Umbilical cord (tissue), 2 donors: ENCODE results near the gene FGD2. TPM values are rescaled to one million over a fixed set of nuclear protein-coding genes. Genes with fewer than 3 reads are reported as not detected.

Experiments used
- DNase-seq: peaks from one replicate; pipeline ENCODE4 v3.0.0-alpha.2; 2015; ENCODE audit warnings: low spot score
- total RNA-seq: library from RNA; depleted of rRNA; stranded (reverse); fragments of >200 nt; gene quantifications from one replicate; pipeline ENCODE4 v1.2.3, GENCODE V29; 2014; ENCODE audit warnings: low replicate concordance; ENCODE audit not compliant: insufficient read depth

FGD2 gene
- total RNA-seq, 1 donor from 2014 or later, result 6.5 TPM

DNA sequence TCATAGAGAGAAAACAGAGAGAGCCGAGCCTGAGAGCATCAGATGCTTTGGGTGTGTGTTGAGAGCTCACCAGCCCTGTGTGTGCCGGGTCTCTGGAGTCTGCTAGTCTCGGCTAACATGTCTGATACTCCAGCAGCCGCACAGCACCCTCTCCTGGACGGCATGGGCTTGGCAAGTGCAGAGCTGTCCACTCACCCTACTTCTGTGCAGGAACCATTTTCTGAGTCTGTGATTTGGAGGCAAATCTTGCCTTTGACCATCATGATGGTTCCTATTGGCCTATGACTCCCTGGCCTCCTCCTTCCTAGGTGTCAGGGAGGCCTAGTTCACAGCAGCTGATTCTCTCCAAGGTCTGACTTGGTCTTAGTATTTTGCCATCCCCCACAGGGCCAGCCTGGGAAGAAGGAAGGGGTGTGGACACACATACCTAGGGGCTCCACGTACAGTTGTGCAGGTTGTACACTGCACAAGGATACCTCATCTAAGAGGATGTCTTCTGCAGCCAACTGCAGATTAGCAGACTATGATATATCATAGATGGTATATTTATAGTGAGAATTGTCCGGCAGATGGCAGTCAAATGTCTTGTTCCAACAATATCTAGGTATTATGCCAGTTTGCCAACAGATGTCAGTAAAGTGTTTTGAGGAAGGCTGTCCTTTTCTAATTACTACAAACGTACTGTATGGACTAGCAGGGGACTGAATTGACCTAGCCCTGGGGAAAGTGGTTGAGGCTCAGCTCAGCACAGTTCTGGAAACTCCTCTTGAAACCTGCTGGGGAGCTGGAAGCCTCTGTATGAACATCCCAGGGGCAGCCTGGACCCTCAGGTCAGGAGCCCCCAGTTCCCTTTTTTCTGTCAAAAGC, 13.0 kb downstream of the FGD2 start:
- DNase-seq, result peak; percentile 94

DNA sequence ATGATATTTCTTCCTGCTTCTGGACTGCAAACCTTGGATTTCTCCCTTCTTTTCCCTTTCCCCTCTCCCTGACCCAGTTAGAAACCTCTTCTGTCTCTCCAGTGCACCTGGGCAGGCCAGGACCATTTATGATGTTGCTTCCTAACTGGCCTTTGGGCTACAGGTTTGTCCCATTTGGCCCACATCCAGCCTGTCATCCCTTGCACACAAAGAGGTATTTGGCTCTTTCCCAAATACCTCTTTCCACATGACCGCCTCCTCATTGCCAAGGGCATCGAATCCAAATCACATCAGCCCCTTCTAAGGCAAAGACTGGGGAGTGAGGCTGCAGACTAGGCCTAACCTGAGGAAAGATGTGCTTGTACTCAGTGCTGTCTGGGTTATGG, 13.6 kb downstream of the FGD2 start:
- DNase-seq, result no peak

GRCh38 chr6:37020381-37020780, 14.9 kb downstream of the FGD2 start:
- DNase-seq, result no peak

DNA sequence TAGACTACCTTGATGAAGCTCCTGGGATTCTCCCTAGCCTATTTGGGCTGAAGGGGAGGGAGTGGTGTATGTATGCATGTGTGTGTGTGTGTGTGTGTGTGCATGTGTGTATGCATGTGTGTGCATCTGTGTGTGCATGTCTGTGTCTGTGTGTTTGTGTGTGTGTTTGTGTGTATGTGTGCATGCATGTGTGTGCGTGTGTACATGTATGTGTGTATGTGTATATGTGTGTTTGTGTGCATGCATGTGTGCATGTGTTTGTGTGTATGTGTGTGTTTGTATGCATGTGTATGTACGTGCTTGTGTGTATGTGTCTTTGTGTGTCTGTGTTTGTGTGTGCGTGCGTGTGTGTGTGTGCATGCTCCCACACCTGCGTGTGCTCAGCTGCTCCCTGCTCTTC, 15.4 kb downstream of the FGD2 start:
- DNase-seq, result no peak

DNA sequence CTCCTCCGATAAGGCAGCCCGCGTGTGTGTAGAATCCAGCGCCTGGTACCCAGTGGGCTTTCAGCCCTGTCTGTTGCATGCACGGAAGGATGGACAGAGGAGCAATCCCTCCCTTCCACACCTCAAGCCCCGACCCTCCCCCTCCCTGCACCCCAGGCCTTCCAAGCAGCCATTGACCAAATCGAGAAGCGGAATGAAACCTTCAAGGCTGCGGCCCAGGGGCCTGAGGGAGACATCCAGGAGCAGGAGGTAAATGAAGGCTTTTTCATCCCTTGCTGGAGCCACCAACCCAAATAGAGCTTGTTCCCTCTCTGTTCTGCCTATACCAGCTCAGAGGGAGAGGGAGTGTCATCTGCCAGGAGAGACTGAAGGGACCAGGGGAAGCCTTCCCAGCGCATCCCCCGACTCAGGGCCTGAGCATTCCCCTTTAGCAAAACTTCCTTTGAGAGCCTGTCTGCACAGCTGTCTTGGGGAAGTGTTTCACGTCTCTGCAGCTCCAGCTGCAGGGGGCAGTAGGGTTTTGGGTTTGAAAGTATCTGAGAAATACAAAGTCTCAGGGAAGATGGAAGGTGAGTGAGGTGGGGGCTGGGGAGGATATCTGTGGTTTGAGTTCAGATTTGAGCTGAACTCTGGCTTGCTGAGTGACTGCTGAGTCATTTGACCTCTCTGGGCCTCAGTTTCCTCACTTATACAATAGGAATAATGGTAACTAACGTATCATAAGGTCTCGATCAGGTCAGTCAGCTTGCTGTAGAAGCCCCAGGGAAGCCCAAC, 16.1 kb downstream of the FGD2 start:
- peak; percentile 33 for DNase-seq

- no peak for DNase-seq
Measured at GRCh38 chr6:37022135-37022863, 16.8 kb downstream of the FGD2 start.

GRCh38 chr6:37024656-37025337, 19.3 kb downstream of the FGD2 start:
- no peak for DNase-seq

GRCh38 chr6:37025621-37026466, 20.4 kb downstream of the FGD2 start:
- DNase-seq, result no peak

DNA sequence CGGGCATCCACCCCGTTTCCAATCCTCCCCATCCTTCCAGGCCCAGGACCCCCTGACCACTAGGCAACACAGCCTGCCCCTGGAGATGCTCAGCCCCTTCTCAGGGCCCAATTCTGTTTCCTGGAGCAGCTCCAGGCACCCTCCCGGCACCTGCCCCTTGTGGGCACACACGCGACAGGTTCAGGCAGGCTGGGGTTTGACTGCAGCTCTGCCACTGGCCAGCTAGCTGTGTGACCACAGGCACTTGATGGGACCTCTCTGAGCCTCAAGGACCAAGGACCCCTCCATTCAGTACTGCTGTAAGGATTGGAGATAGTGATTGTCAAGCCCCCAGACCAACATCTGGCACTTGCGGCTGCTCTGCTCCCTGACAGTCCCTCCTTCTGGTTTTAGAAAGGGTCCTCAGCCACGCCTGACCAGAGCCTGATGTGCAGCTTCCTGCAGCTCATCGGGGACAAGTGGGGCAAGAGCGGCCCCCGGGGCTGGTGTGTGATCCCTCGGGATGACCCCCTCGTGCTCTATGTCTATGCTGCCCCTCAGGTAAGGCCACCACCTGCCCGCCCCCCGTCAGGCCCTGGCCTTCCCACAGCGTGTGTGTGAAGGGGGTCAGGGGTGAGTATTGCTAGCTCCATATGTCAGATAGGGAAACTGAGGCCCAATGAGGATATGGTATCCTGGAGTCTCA, 21.7 kb downstream of the FGD2 start:
- no peak for DNase-seq

GRCh38 chr6:37027811-37028469, 22.5 kb downstream of the FGD2 start:
- DNase-seq, result no peak

- DNase-seq, result peak; percentile 59
Measured at GRCh38 chr6:37029249-37029971, 24.0 kb downstream of the FGD2 start.

DNA sequence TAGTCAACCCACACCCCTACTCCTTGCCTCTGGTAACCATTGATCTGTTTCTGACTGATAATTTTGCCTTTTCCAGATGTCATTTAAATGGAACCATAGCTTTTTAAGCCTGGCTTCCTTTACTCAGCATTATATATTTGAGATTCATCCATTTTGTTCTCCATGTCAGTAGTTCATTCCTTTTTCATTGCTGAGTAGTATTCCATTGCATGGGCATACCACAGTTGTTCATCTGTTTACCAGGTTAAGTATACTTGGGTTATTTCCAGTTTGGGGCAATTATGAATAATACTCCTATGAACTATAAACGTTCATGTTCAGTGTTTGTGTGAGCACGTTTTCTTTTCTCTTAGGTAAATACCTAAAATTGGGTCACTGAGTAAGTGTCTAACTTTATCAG, 25.1 kb downstream of the FGD2 start:
- no peak for DNase-seq

DNA sequence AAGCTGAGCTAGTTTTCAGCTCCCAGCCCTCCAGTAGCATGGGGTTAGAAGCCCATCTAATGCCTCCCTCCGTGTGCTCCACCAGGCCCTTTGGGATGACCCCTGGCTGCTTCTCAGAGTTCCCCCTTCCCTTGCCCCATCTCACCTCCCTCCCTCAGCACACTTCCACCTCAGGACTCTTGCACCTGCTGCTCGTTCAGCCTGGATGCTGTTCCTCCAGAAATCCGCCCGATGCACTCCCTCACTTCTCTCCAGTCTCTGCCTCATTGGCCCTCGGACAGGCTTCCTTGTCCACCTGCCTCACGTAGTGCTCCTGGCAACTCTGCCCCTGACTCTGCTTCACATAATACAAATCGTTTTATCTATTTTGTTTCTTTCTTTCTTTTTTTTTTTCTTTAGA, 26.8 kb downstream of the FGD2 start:
- DNase-seq, result no peak

- no peak for DNase-seq
Measured at GRCh38 chr6:37033255-37033654, 27.8 kb downstream of the FGD2 start.

GRCh38 chr6:37033819-37034795, 28.7 kb downstream of the FGD2 start:
- DNase-seq, result no peak

GRCh38 chr6:37036146-37036545, 30.7 kb downstream of the FGD2 start:
- DNase-seq, result no peak
